Nephron (organoid): ENCODE results near the gene ANKRD42.

Experiments
- H3K27ac Mint-ChIP-seq, 3 experiments: 2 replicates each; pipeline ENCODE4 v1.8.0; 2020; ENCODE audit warnings: mixed read lengths in 3 of 3, mild to moderate bottlenecking in 2 of 3, moderate library complexity in 1 of 3
- H3K27me3 Mint-ChIP-seq: 2 replicates; pipeline ENCODE4 v1.8.0; 2021; ENCODE audit warnings: low read depth, mild to moderate bottlenecking, moderate library complexity, mixed read lengths
- H3K36me3 Mint-ChIP-seq: 2 replicates; pipeline ENCODE4 v1.8.0; 2020; ENCODE audit warnings: low read depth, mixed read lengths
- H3K4me1 Mint-ChIP-seq: 2 replicates; pipeline ENCODE4 v1.8.0; 2020; ENCODE audit warnings: mixed read lengths
- H3K4me3 Mint-ChIP-seq, 3 experiments: 2 replicates each; pipeline ENCODE4 v1.8.0; 2020; ENCODE audit warnings: mild to moderate bottlenecking in 3 of 3, mixed read lengths in 3 of 3, moderate library complexity in 2 of 3
- H3K9me3 Mint-ChIP-seq: 2 replicates; pipeline ENCODE4 v1.8.0; 2020; ENCODE audit warnings: mixed read lengths
- TF ChIP-seq, protein P1 (sequence below), 3 experiments: fragments of 200-600 bp; sonication (generic); IDR thresholded peaks; one replicate each; pipeline ENCODE4 v1.5.0; 2021; ENCODE audit warnings: antibody characterized with exemption in 3 of 3; ENCODE audit not compliant: unreplicated experiment in 3 of 3

The ANKRD42 gene

GRCh38 chr11:83252266-83252665, 58.8 kb downstream of the ANKRD42 start:
- Mint-ChIP-seq H3K36me3 (peaks cover 8% of the 10 kb centered on the region), H3K9me3 (no peaks in the 10 kb centered on the region), H3K27ac (no peak overlapping the region), H3K27me3 (no peaks in the 10 kb centered on the region), H3K4me3 (no peak overlapping the region), H3K4me1 (no peaks in the 10 kb centered on the region)
- TF ChIP-seq, protein P1, sequence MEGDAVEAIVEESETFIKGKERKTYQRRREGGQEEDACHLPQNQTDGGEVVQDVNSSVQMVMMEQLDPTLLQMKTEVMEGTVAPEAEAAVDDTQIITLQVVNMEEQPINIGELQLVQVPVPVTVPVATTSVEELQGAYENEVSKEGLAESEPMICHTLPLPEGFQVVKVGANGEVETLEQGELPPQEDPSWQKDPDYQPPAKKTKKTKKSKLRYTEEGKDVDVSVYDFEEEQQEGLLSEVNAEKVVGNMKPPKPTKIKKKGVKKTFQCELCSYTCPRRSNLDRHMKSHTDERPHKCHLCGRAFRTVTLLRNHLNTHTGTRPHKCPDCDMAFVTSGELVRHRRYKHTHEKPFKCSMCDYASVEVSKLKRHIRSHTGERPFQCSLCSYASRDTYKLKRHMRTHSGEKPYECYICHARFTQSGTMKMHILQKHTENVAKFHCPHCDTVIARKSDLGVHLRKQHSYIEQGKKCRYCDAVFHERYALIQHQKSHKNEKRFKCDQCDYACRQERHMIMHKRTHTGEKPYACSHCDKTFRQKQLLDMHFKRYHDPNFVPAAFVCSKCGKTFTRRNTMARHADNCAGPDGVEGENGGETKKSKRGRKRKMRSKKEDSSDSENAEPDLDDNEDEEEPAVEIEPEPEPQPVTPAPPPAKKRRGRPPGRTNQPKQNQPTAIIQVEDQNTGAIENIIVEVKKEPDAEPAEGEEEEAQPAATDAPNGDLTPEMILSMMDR (IDR thresholded peaks at IDR 0.05; ENCODE audit: unreplicated experiment in 3 of 3) = no peak

DNA sequence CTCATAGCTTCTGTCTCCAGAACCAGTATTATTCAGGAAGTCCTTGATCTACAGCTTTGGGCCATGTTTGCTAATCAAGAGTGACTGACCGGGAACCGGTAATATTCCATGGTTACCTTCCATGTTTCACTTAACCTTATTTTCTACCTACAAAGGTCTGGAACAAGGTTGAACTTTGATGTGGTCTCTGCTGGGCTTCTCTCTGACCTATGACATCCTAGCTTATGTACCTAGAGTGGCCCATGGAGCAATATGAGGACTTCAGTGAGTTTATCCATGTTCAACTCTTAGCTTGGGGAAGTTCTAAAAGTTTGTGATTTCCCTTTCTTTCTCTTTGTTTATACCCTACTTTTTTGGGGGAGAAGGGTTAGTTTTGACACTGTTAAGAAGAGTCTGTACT, 59.4 kb downstream of the ANKRD42 start:
- no peaks in the 10 kb centered on the region for H3K9me3 Mint-ChIP-seq
- peaks cover 13% of the 10 kb centered on the region for H3K36me3 Mint-ChIP-seq
- no peaks in the 10 kb centered on the region for H3K27me3 Mint-ChIP-seq

DNA sequence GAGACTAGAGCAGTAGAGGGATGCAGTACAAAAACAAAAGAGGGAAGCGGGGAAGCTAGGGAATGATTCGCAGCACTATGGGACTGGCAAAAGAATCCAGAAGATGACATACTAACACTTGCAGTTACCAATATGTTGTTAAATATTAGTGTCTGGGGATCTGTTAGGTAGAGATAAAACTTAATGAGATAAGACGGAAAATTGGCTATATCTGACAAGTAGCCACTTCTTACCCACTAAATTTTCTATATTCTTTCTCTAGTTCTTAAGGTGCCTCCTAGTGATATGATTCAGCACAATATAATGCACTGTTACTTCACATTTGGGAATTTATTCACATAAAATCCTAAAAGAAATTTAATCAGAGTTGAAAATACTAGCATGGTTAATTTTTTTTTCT, 61.9 kb downstream of the ANKRD42 start:
- TF ChIP-seq, protein P1 (IDR thresholded peaks at IDR 0.05; ENCODE audit: unreplicated experiment in 3 of 3) = no peak
- Mint-ChIP-seq H3K36me3 (peaks cover 17% of the 10 kb centered on the region), H3K4me1 (no peaks in the 10 kb centered on the region), H3K27ac (no peak overlapping the region), H3K4me3 (no peak overlapping the region), H3K9me3 (no peaks in the 10 kb centered on the region), H3K27me3 (no peaks in the 10 kb centered on the region)

More for the DNA sequence above, 59.4 kb downstream of the ANKRD42 start:
- H3K4me3 Mint-ChIP-seq = no peak overlapping the region
- H3K4me1 Mint-ChIP-seq = no peaks in the 10 kb centered on the region
- TF ChIP-seq, protein P1 (IDR thresholded peaks at IDR 0.05; ENCODE audit: unreplicated experiment in 3 of 3) = no peak
- no peak overlapping the region for H3K27ac Mint-ChIP-seq

GRCh38 chr11:83256602-83257340, 63.3 kb downstream of the ANKRD42 start:
- Mint-ChIP-seq H3K4me3 (no peak overlapping the region), H3K9me3 (no peaks in the 10 kb centered on the region), H3K27ac (no peak overlapping the region), H3K36me3 (peaks cover 21% of the 10 kb centered on the region), H3K4me1 (no peaks in the 10 kb centered on the region), H3K27me3 (no peaks in the 10 kb centered on the region)
- TF ChIP-seq, protein P1 (IDR thresholded peaks at IDR 0.05; ENCODE audit: unreplicated experiment in 3 of 3) = no peak

- Mint-ChIP-seq H3K9me3 (no peaks in the 10 kb centered on the region), H3K27ac (no peak overlapping the region), H3K4me3 (no peak overlapping the region), H3K4me1 (no peaks in the 10 kb centered on the region), H3K27me3 (no peaks in the 10 kb centered on the region), H3K36me3 (peaks cover 23% of the 10 kb centered on the region)
- TF ChIP-seq, protein P1 (IDR thresholded peaks at IDR 0.05; ENCODE audit: unreplicated experiment in 3 of 3) = no peak
Observed at GRCh38 chr11:83257761-83258168, 64.3 kb downstream of the ANKRD42 start.

DNA sequence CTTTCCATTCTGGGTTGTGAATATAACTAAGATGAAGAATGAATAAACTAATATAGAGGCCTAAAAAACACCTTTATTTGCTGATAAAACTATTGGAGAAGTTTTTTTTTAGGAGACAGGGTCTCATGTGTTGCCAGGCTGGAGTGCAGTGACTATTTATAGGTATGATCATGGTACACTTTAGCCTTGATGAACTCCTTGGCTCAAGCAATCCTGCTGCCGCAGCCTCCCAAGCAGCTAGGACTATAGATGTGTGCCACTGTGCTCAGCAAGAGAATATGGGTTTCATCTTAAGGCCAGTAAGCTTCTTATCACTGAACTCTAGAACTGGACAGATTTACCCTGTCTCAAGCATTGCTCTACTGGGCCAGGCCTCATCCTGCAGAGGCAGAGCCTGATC, 66.0 kb downstream of the ANKRD42 start:
- H3K9me3 Mint-ChIP-seq = no peaks in the 10 kb centered on the region
- H3K36me3 Mint-ChIP-seq = peaks cover 38% of the 10 kb centered on the region
- H3K4me3 Mint-ChIP-seq = no peak overlapping the region
- TF ChIP-seq, protein P1 (IDR thresholded peaks at IDR 0.05; ENCODE audit: unreplicated experiment in 3 of 3) = no peak
- H3K4me1 Mint-ChIP-seq = no peaks in the 10 kb centered on the region
- H3K27me3 Mint-ChIP-seq = no peaks in the 10 kb centered on the region
- H3K27ac Mint-ChIP-seq = no peak overlapping the region
